Measurements from ENCODE around the gene AOPEP. TPM values are rescaled to one million over a fixed set of nuclear protein-coding genes. Genes with fewer than 3 reads are reported as not detected.

The AOPEP gene
- total and polyA plus RNA-seq, 3 donors from 2014 or later: 31.4 to 95.0 (median 80.4) TPM

- H3K36me3 ChIP-seq (ENCODE audit: low read depth, missing control alignments): no peaks in the 10 kb centered on the region
- no peak overlapping the region for H3K4me3 ChIP-seq
- intact Hi-C loops (cut with DNase I; ENCODE audit: low total_unique reads): no loop called here
- no peaks in the 10 kb centered on the region for H3K9me3 ChIP-seq
- WGBS, 2 donors: 94% methylated on average over 4 of the region's 4 CpGs
- DNase-seq: no peak
- H3K27me3 ChIP-seq: no peaks in the 10 kb centered on the region
- no peaks in the 10 kb centered on the region for H3K4me1 ChIP-seq
- TF ChIP-seq POLR2A (IDR thresholded peaks at IDR 0.05) (no peak), CTCF (IDR thresholded peaks at IDR 0.05) (no peak)
- H3K27ac ChIP-seq: no peak overlapping the region
These were observed 28.5 kb downstream of the AOPEP start for GRCh38 chr9:94754976-94755475.

- Histone ChIP-seq H3K4me3 (no peak overlapping the region), H3K9me3 (no peaks in the 10 kb centered on the region), H3K36me3 (ENCODE audit: low read depth, missing control alignments) (no peaks in the 10 kb centered on the region), H3K27me3 (no peaks in the 10 kb centered on the region), H3K4me1 (no peaks in the 10 kb centered on the region), H3K27ac (no peak overlapping the region)
- no peak for TF ChIP-seq CTCF (IDR thresholded peaks at IDR 0.05)
- TF ChIP-seq POLR2A (IDR thresholded peaks at IDR 0.05): no peak
- no peak for DNase-seq
- intact Hi-C loops (cut with DNase I; ENCODE audit: low total_unique reads): no loop called here
- 86 to 87% methylated on average over 4 of the region's 4 CpGs for WGBS, 2 donors
These were observed 30.7 kb downstream of the AOPEP start for GRCh38 chr9:94757158-94757557.

- Histone ChIP-seq H3K27ac (no peak overlapping the region), H3K4me3 (no peak overlapping the region), H3K4me1 (no peaks in the 10 kb centered on the region), H3K27me3 (no peaks in the 10 kb centered on the region), H3K36me3 (ENCODE audit: low read depth, missing control alignments) (no peaks in the 10 kb centered on the region), H3K9me3 (no peaks in the 10 kb centered on the region)
- TF ChIP-seq POLR2A (IDR thresholded peaks at IDR 0.05): no peak
- intact Hi-C loops (cut with DNase I; ENCODE audit: low total_unique reads): no loop called here
- DNase-seq: no peak
- 100% methylated on average over 1 of the region's 1 CpG for WGBS, 2 donors
These were observed 31.5 kb downstream of the AOPEP start for GRCh38 chr9:94758031-94758430.

- 61 to 63% methylated on average over 1 of the region's 1 CpG for WGBS, 2 donors
- no peak for DNase-seq
- Histone ChIP-seq H3K9me3 (no peaks in the 10 kb centered on the region), H3K36me3 (ENCODE audit: low read depth, missing control alignments) (no peaks in the 10 kb centered on the region), H3K4me1 (no peaks in the 10 kb centered on the region), H3K27ac (no peak overlapping the region), H3K4me3 (no peak overlapping the region), H3K27me3 (no peaks in the 10 kb centered on the region)
- intact Hi-C loops (cut with DNase I; ENCODE audit: low total_unique reads): no loop called here
- no peak for TF ChIP-seq POLR2A (IDR thresholded peaks at IDR 0.05)
- TF ChIP-seq CTCF (IDR thresholded peaks at IDR 0.05): no peak
These were observed 32.4 kb downstream of the AOPEP start for GRCh38 chr9:94758880-94759279.

- no peak overlapping the region for H3K4me3 ChIP-seq
- no peaks in the 10 kb centered on the region for H3K4me1 ChIP-seq
- TF ChIP-seq POLR2A (IDR thresholded peaks at IDR 0.05) (no peak), CTCF (IDR thresholded peaks at IDR 0.05) (no peak)
- intact Hi-C loops (cut with DNase I; ENCODE audit: low total_unique reads): no loop called here
- WGBS, 2 donors: 75 to 86% methylated on average over 7 of the region's 7 CpGs
- no peaks in the 10 kb centered on the region for H3K27me3 ChIP-seq
- DNase-seq: no peak
- H3K36me3 ChIP-seq (ENCODE audit: low read depth, missing control alignments): no peaks in the 10 kb centered on the region
- no peak overlapping the region for H3K27ac ChIP-seq
- no peaks in the 10 kb centered on the region for H3K9me3 ChIP-seq
These were observed 33.5 kb downstream of the AOPEP start for GRCh38 chr9:94760010-94760409.

All from testis (tissue), 3 donors.